GM12892 (cell line): Measurements from ENCODE around the gene GBF1.

Source experiments
- POLR2A ChIP-seq: IDR thresholded peaks from 2 replicates; pipeline ENCODE4 v1.6.1; 2011; ENCODE audit warnings: low read depth, low read length, control low read depth
- POLR2AphosphoS5 ChIP-seq: IDR thresholded peaks from 2 replicates; pipeline ENCODE4 v1.6.1; 2011; ENCODE audit warnings: low read depth, low read length, control low read depth
- TAF1 ChIP-seq: IDR thresholded peaks from 2 replicates; pipeline ENCODE4 v1.6.1; 2011; ENCODE audit warnings: low read depth, mild to moderate bottlenecking, control low read depth, low read length, borderline replicate concordance

GRCh38 chr10:102384606-102385429 is 139.5 kb downstream of the GBF1 start:
- TF ChIP-seq POLR2A (no peak), POLR2AphosphoS5 (no peak), TAF1 (no peak)
